Breast epithelium (tissue), 3 donors: ENCODE measurements around the gene TLL2.

Experiments
- CTCF ChIP-seq, 3 donors: fragments of 450-650 bp; IDR thresholded peaks; one replicate each; pipeline ENCODE4 v1.5.1; 2016 to 2017; ENCODE audit warnings: antibody characterized with exemption in 3 of 3, mild to moderate bottlenecking in 3 of 3, moderate library complexity in 3 of 3
- POLR2A ChIP-seq: fragments of 450-650 bp; IDR thresholded peaks from one replicate; pipeline ENCODE4 v1.6.1; 2016; ENCODE audit warnings: antibody characterized with exemption, mild to moderate bottlenecking, moderate library complexity
- POLR2AphosphoS5 ChIP-seq, 3 donors: sonication (generic); formaldehyde crosslinking; IDR thresholded peaks; one replicate each; pipeline ENCODE4 v1.6.1; 2017; ENCODE audit warnings: antibody characterized with exemption in 3 of 3

GRCh38 chr10:96448021-96448457 lies 65.7 kb downstream of the TLL2 start:
- no peak for TF ChIP-seq CTCF (IDR thresholded peaks at IDR 0.05)
- TF ChIP-seq POLR2A = no peak
- TF ChIP-seq POLR2AphosphoS5 (IDR thresholded peaks at IDR 0.05) = no peak
